GM19438 (cell line): ENCODE results near the gene LURAP1L.

Experiments
- ATAC-seq: cut with Tn5 transposase; IDR thresholded peaks from one replicate; pipeline ENCODE4 v1.9.1; 2021; ENCODE audit warnings: low read depth; ENCODE audit not compliant: unreplicated experiment

Gene LURAP1L

DNA sequence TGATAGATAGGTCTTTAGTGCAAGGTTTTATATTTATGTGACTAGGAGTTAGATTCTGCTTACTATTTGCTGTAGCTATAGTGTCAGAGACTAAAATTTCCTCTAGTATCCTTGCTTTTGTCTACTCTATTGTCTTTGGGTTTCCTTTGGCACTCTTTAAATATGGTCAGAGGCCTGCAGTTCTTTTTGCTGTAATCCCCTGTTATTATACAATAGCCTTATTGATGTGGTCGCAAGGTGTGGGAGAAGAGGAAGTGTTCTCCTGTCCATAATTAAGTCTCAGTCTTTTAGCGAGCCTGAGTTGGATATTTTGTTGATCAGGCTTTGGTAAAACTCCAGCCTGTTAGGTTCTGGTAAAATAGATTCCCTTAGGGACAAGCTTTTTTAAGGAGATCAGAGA is 34.9 kb downstream of the LURAP1L start:
- no peak for ATAC-seq

DNA sequence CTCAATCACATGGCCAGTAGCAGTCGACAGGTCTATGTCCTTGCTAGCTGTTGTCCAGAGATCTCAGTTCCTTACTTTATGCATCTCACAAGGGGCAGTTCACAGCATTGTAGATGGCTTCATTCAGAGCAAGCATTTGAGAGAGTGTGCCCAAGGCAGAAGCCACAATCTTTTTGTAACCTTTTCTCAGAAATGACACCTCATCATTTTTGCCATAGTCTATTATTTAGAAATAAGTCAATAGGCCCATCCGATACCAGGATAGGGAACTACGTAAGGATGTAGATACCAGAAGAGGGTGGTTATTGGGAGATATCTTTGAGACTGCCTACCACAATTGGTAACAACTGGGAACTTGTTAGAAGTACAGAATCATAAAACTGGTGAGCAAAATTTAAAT is 37.1 kb downstream of the LURAP1L start:
- ATAC-seq, result no peak

DNA sequence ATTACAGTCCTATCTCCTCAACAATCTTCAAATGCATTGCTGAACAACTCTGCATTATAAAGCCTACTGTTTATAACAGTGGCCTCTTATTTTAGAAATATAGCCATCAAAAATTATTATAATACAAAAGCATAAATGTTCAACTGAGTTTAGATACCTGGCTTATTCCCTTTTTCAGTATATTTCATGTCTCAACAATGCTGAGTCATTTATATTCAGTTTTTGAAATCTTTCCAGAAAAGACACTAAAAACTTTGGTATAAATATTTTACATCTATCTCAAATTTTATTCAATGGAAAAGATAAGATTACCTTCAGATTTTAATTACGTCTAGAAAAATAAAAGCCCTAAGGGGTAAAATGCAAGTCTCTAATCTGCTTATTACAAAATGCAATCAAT is 37.9 kb downstream of the LURAP1L start:
- no peak for ATAC-seq

DNA sequence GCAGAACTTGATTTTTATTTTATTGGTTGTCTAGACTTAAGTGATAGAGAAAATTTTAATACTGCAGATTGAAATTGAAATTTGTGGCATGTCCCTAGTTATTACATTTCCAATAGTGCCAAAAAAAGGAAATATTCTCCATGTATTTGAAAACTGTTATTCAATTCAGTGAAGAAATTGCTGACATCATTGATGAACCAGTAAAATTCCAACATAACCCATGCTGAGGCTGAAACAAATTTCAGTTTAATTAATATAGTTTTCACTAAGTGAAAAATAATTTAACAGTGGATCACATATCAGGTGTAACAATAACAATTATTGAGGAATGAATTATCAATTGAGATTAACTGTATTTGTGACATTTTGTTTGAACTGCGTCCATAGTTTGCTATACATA is 38.7 kb downstream of the LURAP1L start:
- no peak for ATAC-seq

DNA sequence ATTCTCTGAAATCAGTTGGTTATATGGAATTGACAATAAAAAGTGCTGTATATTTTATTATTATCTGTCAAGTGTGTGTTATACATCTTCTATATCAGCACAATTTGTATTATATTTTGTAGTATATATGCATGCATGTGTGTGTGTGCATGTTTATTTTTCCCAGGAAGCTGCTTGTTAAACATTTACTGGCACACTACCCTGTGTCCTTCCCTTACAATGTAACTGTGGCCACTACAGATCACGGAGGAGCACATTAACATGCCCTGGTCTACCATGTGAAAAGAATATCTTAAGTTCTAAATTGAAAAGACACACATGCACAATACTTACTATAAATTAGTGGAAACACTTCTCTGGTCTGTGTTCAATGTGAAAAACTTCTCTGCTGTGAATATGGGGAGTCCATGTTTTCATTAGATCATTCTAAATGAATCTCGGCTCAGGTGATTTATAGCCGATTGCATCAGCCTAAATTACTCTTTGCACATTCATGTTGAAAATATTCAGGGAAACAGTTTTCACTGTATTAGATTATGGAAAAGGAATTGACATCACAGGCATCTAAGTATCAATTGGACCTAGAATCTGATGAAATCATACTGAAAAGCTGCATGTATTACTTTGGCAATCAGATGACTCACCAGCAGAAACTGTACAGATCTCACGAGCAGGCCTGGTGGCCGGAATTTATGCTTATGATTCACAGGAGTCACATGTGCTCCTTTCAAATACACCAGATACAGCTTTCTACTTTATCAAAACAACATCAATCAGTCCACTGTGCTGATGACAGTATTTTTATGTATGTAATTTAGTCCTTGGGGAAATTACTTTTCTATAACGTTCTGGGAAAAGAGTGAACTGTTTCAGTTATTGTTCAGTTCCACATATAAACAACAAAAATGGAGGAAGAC is 39.4 kb downstream of the LURAP1L start:
- ATAC-seq, result no peak

DNA sequence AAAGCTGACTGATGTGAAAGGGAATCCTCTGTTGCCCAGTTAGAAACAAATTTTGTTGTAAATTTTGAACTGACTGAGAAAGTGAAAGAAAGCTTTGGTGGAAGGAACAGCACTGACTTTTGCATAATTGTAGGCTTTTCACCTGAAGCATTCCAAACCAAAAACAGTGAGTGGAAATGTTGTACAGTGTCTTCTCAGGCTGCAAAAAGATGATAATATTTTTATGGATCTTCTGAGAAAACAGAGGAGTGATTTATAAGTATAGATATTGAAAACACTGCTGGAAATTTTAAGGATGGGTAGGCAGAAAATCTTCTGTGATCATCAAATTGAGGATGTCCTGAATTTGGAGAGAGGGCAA is 40.0 kb downstream of the LURAP1L start:
- ATAC-seq, result no peak

DNA sequence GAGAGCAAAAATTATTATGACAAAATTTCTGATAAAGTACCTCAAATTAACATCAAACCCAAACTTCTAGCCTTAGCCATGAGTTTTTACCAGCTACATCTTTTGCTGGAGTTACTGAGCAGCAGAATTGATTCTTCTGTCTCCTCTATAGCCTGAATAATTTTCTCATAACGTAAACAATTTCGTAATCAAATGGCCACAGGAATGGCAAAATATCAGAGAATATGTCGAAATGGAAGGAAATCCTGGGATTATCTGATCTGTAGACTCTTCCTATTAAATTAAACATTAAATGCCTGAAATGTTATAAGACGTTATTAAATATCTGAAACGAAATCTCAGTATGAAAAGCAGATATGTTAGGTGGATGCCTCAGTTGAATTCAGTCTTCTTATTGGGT is 41.1 kb downstream of the LURAP1L start:
- no peak for ATAC-seq

DNA sequence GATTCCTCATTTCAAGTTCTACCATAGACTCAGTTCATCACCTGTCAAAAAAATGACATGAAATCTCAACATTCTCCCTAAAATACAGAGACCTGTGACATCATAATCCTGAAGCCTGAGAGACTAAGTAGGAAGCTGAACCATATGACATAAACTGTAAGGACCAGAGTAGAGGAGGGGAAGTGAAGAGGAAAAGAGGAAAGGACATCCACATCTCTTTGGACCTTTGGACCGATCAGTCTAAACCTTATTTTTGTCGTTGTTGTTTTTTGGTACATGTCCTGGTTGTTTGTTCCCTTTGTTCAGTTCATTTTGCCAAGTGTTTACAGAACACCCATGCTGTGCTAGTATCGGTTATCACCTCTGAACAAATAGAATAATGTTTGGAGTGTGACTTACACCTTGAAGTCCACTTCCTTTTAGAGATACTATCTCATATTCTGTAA is 41.9 kb downstream of the LURAP1L start:
- ATAC-seq, result no peak

DNA sequence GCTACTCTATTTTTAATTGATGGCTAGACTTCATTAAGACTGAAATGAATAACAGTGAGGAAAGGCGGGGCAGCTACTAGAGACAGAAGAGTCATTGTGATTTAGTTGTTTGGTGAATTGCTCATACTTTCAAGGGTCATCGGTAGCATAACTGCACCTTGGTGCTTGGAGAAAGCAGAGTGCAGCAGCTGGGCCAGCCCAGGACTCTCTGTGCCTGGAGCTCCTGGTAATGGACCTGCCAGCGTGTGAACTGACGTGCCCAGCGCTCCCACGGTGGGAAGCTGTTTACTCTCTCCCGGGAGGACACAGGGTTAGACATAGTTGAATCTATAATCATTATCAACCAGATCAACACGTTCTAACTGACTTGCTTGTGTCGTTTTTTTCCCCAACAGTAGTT is 42.9 kb downstream of the LURAP1L start:
- ATAC-seq, result no peak

DNA sequence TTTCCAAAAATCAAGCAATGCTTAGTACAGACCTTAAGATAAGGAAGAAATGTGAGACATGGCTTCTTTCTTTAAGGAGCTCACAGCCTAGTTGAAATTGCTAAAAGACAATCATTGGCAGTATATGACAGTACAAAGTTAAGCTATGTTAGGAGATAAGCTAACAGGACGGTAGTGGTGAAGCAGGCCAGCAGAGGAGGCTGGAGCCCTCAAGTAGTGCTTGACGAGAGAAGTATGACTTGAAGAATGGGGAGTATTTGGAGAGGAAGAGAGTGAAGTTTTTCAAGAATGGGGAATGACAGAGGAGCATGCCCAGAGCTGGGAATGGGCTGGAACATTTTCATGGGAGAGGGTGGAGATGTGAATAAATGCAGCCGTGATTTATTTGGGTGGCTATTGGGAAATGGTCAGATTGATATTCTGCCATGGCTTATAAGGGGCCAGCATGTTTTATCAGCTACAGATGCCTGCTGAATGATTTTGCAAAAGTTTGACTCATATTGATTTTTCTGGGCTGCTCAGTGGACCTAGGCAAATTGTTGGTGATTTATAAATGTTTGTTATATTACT is 43.7 kb downstream of the LURAP1L start:
- ATAC-seq, result no peak

DNA sequence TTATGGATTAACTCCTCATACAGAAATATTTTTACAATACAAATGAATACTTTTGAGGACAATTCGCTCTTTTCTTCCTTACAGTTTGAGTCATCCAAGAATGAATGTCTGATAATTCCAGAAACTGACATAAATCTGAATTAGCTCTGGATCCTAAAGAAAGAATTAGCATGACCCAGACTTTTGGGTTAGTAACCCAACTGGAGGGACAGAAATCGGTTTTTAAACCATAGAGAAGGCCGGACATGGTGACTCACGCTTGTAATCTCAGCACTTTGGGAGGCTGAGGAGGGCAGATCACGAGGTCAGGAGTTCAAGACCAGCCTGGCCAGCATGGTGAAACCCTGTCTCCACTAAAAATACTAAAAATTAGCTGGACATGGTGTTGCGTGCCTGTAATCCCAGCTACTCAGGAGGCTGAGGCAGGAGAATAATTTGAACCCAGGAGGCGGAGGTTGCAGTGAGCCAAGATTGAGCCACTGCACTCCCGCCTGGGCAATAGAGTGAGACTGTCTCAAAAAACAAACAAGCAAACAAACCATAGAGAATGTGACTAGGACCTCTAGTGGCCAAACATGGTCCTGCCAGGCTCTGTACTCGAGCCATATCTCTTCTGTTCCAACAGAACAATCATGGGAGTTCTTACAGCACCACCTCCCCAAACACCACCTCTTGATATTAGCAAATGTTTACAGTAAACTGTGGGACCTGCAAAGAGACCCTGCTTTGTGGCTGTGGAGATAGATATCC is 44.8 kb downstream of the LURAP1L start:
- ATAC-seq, result no peak

DNA sequence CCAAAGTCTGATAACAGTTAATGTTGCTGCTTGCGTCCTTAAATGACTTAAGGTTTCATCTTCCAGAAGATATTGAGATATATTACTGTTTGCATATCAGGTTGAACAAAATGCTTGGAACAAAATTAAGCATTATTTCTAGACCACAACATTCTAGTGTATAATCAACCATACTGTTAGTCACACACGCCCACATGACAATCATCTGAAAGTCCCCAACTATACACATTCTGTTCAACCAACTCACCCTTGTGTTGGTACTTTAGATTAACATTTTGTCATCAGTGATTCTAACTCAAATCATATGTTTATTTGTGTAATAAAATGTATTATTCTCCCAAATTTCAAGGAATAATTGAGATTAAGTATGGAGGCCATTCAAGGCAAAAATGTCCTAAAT is 47.3 kb downstream of the LURAP1L start:
- no peak for ATAC-seq

DNA sequence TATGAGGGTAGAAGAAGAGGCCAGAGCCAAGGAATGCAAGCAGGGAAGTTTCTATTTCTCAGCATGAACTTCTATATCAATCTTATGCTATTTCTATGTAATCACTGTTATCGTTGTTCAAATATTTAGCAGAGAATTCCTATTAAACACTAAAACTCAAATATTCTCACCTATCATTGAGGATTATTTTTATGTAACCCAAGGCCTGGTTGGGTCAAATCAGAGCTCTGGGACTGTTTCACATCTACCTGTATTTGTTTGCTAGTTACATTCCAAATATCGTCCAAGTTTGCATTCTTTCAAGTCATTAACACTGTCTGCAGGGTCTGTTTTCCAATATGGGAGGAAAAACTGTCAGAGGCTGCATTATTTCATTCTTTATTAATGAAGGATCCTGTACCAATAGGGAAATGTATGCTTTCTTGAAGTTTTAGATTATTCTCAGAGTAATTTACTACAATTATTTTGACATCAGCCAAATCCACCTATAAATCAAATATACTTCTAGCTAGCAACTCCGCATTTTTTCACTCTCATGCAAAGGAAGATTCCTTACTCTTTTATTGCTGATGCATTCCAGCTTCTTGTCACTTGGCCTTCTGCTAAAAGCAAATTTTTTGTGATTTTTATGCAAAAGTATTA is 52.2 kb downstream of the LURAP1L start:
- no peak for ATAC-seq

DNA sequence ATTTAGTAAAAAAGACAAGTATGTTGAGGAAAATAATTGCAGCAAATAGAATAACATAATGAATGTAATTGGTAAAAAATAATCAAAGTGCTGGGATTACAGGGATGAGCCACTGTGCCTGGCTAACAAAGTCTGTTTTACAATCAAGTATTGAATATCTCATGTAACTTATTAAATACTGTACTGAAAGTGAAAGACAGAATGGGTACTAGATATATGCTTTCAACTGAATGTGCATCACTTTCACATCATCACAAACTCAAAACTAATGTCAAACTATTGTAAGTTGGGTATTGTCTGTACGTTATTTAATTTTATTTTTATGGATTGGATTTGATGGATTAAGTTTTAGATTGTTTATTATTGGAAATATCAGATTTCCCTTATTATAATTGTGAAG is 58.9 kb downstream of the LURAP1L start:
- no peak for ATAC-seq

DNA sequence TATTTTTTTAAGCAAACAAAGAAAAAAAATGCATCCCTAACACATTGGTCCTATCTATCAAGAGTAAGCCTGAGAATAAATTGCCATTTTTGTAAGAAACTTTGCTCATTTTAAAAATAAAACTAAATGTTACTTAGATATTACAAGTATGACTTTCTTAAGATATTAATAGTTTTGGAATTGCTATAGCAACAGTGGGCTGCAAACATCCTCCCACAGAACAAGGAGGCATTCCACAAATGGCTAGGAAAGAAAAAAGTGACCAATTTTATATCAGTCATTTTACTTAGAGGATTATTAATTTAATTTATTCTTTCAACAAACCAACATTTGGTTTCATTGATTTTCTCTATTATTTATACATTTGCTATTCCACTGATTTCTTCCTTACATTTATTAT is 63.7 kb downstream of the LURAP1L start:
- ATAC-seq, result no peak

DNA sequence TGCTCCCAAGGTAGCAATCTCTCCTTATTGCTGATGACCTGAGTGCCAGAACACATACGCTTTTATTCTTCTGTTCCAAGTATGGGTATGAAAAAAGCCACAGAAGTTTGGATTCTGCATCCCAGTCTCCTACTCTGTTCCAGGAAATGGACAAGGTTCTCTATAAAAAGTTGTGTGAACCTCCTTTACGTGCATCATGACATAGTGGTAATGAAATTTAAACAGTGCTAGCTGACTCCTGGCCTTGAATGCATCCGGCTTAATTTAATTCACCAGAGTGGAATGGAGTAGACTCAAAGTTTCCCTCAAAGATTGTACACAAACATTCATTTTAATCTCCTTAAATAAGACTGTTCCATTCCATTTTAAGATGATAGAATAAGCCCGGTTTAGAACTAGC is 68.9 kb downstream of the LURAP1L start:
- ATAC-seq, result no peak

DNA sequence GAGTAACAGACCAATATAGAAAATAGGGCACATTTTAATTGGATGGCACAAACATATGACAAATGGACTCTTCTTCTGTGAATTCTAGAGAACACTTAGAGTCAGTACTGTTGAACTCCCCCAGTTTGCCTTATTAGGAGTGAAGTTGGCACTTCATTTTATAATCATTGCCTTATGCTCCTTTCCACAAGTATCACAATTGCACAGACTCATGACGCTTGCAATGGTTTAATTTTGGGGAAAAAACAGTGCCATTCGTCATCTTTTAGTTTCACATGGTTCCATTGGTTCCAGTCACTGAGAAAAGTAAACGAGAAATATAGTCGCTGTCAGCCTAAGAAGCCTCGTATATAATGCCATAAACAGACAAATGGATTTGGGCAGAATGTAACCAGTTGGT is 71.2 kb downstream of the LURAP1L start:
- ATAC-seq, result no peak

DNA sequence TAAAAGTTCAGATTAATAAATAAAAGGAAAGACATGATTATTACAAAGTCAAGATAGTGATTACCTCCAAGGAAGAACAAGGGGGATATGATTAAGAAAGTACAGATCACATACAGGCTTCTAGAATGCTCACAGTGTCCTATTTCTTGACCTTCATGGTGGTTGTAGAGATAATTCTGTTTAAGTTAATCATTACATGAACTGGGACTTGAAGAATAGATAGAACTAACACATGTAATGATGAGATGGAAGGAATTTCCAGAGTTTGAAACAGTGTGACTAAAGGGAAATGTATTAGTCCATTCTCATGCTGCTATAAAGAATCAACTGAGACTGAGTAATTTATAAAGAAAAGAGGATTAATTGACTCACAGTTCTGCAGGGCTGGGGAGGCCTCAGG is 72.7 kb downstream of the LURAP1L start:
- ATAC-seq, result no peak

DNA sequence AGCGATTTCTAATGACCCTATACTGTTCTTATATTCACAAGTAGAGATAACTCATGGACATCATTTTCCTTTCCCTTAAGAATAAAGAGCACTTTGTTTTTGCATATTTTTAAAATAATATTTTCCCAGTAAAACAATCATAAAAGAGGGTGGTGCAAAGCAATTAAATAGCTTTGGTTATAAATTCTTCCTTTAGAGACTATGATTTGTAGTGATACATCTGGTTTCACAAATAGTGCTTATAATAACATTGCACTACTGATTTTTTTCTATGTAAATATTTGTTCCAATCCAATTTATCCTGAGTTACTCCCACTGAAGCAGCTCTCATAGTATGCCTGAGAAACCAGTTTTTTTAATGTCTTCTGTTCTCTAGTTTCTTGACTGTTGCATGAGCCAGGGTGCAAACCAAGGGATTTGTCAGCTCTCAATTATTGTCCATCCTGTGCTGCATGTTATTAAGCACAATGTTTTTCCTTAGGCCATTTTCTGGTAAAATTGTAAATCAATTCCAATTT is 74.7 kb downstream of the LURAP1L start:
- ATAC-seq, result no peak

DNA sequence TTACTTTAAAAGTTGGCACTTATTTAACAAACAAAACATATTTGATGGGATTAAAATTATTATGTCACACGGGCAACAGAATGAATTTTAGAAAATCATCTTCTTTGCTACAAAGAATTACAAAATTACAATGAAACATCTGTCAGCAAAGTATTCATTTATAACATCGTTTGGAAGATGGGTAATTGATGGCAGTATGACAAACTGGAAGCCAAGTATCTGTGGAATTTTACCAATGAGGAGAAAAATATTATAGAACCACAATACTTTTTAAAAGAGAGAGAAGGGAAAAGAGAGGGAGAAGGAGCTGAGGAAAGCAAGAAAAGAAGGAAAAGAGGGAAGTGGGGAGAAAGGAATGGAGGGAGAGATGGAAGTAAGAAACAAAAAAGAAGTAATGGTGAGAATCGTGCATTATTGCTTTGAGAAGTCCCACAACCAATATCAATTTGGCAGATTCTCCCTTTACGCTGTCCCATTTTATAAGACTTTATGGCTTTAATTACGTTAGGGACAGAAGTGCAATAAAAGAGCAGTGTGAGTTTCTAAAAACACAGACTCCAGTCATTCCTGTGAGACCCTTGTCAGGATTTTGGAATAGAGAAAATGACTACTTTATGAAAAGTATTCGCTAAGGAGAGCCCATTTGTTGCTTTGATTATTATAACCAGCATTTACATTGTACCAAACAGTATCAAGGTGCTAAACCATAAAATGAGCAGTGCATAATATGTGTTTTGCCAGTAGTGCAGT is 76.7 kb downstream of the LURAP1L start:
- no peak for ATAC-seq
